ENCODE data around the gene LRFN3. TPM values are rescaled to one million over a fixed set of nuclear protein-coding genes. Genes with fewer than 3 reads are reported as not detected.
"Not testable (repeated sequence)": the region's sequence is repeated elsewhere in the genome, so short reads cannot be mapped to it uniquely, and the experiment has no call there.

The LRFN3 gene
- total RNA-seq, 6 donors from 2014 or later = 6.3 to 17.2 (median 11.8) TPM

DNA sequence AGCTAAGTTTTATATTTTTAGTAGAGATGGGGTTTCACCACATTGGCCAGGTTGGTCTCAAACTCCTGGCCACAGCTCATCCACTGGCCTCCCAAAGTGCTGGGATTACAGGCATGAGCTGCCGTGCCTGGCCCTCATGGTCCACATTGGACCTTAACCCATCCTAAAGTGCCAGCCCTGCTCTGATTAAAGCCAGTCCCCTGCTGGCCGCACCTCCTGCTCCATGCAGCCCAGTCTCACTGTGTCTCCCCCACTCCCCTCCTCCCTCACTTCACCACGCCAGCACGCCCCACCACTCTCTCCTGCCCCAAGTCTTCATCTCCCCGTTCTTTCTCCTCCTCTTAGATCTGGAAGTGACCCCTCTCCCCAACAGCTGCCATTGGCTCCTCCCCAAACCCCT is 42.1 kb downstream of the LRFN3 start:
- Histone ChIP-seq H3K36me3 (no peaks in the 10 kb centered on the region), H3K9me3 (no peaks in the 10 kb centered on the region), H3K27ac (no peak overlapping the region), H3K27me3 (no peaks in the 10 kb centered on the region), H3K4me1 (no peaks in the 10 kb centered on the region), H3K4me3 (no peak overlapping the region)
- TF ChIP-seq POLR2A (IDR thresholded peaks at IDR 0.05) (no peak), POLR2AphosphoS5 (IDR thresholded peaks at IDR 0.05) (no peak), EP300 (IDR thresholded peaks at IDR 0.05) (no peak)
- TF ChIP-seq, protein P1, sequence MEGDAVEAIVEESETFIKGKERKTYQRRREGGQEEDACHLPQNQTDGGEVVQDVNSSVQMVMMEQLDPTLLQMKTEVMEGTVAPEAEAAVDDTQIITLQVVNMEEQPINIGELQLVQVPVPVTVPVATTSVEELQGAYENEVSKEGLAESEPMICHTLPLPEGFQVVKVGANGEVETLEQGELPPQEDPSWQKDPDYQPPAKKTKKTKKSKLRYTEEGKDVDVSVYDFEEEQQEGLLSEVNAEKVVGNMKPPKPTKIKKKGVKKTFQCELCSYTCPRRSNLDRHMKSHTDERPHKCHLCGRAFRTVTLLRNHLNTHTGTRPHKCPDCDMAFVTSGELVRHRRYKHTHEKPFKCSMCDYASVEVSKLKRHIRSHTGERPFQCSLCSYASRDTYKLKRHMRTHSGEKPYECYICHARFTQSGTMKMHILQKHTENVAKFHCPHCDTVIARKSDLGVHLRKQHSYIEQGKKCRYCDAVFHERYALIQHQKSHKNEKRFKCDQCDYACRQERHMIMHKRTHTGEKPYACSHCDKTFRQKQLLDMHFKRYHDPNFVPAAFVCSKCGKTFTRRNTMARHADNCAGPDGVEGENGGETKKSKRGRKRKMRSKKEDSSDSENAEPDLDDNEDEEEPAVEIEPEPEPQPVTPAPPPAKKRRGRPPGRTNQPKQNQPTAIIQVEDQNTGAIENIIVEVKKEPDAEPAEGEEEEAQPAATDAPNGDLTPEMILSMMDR (IDR thresholded peaks at IDR 0.05) = no peak
- ATAC-seq (ENCODE audit: low FRiP score in 2 of 2) (no peak), DNase-seq (no peak)
- WGBS, 2 donors = 52 to 55% methylated on average over 5 of the region's 5 CpGs

DNA sequence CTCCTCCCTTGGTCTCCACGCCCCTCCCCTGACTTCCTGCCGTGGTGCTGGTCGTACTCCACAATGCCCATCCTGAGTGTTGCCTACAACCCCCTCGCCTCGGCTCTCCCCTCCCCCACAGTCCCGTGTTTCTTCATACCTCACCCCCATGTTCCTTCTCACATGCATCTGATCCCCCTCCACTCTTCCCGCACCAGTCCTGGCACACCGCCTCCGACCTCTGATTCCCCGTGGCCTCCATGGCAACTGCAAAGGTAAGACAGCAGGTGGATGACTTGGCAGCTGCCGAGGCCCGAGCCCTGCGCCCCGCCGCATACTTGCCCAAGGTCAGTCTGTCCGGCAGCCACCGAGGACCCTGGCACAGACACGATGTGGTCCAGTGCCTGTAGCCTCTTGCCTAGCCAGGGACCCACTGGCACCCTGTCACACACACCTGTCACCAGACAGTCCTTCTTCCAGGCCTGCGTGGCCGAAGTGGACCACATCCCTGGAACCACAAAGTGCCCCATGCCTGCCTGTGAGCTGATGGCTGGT is 42.7 kb downstream of the LRFN3 start:
- H3K4me1 ChIP-seq = no peaks in the 10 kb centered on the region

DNA sequence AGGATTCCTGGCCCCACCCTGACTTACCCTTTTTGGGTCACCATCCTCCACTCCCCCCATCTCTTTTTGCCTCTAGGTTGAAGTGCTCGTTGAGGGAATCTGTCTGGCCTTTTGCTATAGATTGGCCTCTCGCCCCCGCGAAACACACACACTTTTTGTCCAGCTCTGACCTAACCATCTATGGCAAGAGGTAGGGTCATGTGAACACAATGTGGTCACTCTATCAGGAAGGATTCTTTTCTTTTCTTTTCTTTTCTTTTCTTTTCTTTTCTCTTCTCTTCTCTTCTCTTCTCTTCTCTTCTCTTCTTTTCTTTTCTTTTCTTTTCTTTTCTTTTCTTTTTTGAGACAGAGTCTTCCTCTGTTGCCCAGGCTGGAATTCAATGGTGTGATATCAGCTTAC is 44.8 kb downstream of the LRFN3 start:
- H3K36me3 ChIP-seq; H3K27me3 ChIP-seq; ATAC-seq (ENCODE audit: low FRiP score in 2 of 2); H3K4me1 ChIP-seq; H3K9me3 ChIP-seq; H3K27ac ChIP-seq; H3K4me3 ChIP-seq; DNase-seq: not testable (repeated sequence)
- 82 to 90% methylated on average over 4 of the region's 4 CpGs for WGBS, 2 donors

More for the DNA sequence above, 42.7 kb downstream of the LRFN3 start:
- no peak overlapping the region for H3K4me3 ChIP-seq
- no peaks in the 10 kb centered on the region for H3K9me3 ChIP-seq
- H3K27me3 ChIP-seq = no peaks in the 10 kb centered on the region
- DNase-seq (peak in 1 of 2 donors; percentile 72), ATAC-seq (ENCODE audit: low FRiP score in 2 of 2) (no peak)
- WGBS, 2 donors = 54 to 55% methylated on average over 13 to 16 of the region's 20 CpGs
- no peaks in the 10 kb centered on the region for H3K36me3 ChIP-seq
- no peak for TF ChIP-seq EP300 (IDR thresholded peaks at IDR 0.05)
- TF ChIP-seq POLR2AphosphoS5 (IDR thresholded peaks at IDR 0.05) = no peak
- TF ChIP-seq POLR2A (IDR thresholded peaks at IDR 0.05) = no peak
- TF ChIP-seq, protein P1 (IDR thresholded peaks at IDR 0.05) = no peak
- H3K27ac ChIP-seq = no peak overlapping the region

DNA sequence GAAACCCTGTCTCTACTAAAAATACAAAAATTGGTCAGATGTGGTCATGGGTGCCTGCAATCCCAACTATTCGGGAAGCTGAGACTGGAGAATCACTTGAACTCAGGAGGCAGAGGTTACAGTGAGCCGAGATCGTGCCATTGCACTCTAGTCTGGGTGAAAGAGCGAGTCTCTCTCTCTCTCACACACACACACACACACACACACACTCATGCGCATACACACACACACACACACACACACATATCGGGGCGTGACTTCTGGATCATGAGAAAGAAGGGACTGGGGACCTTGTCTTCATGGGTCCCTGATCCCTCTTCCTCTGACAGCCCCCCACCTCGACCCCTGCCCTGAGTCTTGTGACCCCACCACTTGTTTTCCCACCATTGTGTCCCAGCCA is 47.0 kb downstream of the LRFN3 start:
- H3K4me3 ChIP-seq = no peak overlapping the region
- H3K27ac ChIP-seq = no peak overlapping the region
- H3K4me1 ChIP-seq = peaks cover 7 to 12% (median 9%) of the 10 kb centered on the region in 4 donors
- peaks cover 0 to 12% (median 0%) of the 10 kb centered on the region in 4 donors for H3K27me3 ChIP-seq
- DNase-seq (no peak), ATAC-seq (ENCODE audit: low FRiP score in 2 of 2) (no peak)
- WGBS, 2 donors = 77 to 81% methylated on average over 7 to 8 of the region's 8 CpGs
- no peaks in the 10 kb centered on the region for H3K36me3 ChIP-seq
- TF ChIP-seq EP300 (IDR thresholded peaks at IDR 0.05) (no peak), POLR2A (IDR thresholded peaks at IDR 0.05) (no peak), POLR2AphosphoS5 (IDR thresholded peaks at IDR 0.05) (no peak)
- TF ChIP-seq, protein P1 (IDR thresholded peaks at IDR 0.05) = no peak
- no peaks in the 10 kb centered on the region for H3K9me3 ChIP-seq

DNA sequence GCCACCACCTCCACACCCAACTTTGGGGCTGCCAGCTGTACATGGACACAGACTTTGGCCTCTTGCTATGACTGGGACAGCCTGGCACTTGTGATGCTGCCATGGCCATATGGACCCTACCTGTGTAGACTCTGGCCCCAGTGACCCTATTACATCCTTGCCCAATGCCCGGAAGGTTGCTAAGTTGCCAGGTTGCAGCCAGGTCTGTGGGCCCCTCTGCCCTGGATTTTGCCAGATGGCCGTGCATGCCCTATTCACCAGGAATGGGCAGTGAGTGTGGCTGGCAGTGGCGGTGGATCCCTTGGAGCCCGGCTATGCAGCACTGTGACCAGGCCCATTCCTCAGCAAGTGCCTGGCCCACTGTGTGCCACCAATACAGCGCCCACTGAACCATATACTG is 49.9 kb downstream of the LRFN3 start:
- Histone ChIP-seq H3K9me3 (no peaks in the 10 kb centered on the region), H3K4me3 (no peak overlapping the region), H3K27me3 (peaks cover 0 to 12% (median 0%) of the 10 kb centered on the region in 4 donors), H3K27ac (no peak overlapping the region), H3K36me3 (no peaks in the 10 kb centered on the region), H3K4me1 (peaks cover 7 to 12% (median 9%) of the 10 kb centered on the region in 4 donors)
- TF ChIP-seq, protein P1 (IDR thresholded peaks at IDR 0.05) = no peak
- no peak for TF ChIP-seq EP300 (IDR thresholded peaks at IDR 0.05)
- no peak for TF ChIP-seq POLR2AphosphoS5 (IDR thresholded peaks at IDR 0.05)
- TF ChIP-seq POLR2A (IDR thresholded peaks at IDR 0.05) = no peak
- WGBS, 2 donors = 83 to 90% methylated on average over 1 to 5 of the region's 5 CpGs
- ATAC-seq (ENCODE audit: low FRiP score in 2 of 2) (no peak), DNase-seq (no peak)
